Endothelial cell of umbilical vein (primary cell): ENCODE data around the gene AQP1. TPM values are rescaled to one million over a fixed set of nuclear protein-coding genes. Genes with fewer than 3 reads are reported as not detected.

Experiments
- BruUV-seq: library from RNA; stranded (reverse); fragments of 400-500 nt; replicated peaks from 2 replicates; lab custom pipeline; 2021; lab: Mats Ljungman, UMichigan
- CTCF ChIA-PET: fragments of 300-600, 350-600 bp; sonication (Branson Sonifier 250); formaldehyde crosslinking; loops from one replicate; lab custom pipeline; 2021; ENCODE audit warnings: antibody characterized with exemption, inconsistent platforms; lab: Charles Lee
- POLR2A ChIA-PET: fragments of 300-600, 350-600 bp; sonication (Branson Sonifier 250); formaldehyde crosslinking; loops from one replicate; lab custom pipeline; 2021; ENCODE audit warnings: antibody characterized with exemption, inconsistent platforms; lab: Charles Lee
- DNase-seq: peaks from one replicate; pipeline ENCODE4 v3.0.0-alpha.2; 2011; ENCODE audit warnings: low read depth, low spot score
- FAIRE-seq: peaks from 2 replicates; lab custom pipeline; 2011; peaks lifted over from hg19 to GRCh38; lab: Jason Lieb, UNC
- H2AFZ ChIP-seq: 2 replicates; pipeline ENCODE4 v1.6.0; 2012; ENCODE audit warnings: low read depth, low read length, control low read depth, inconsistent platforms
- H3K27ac ChIP-seq: 2 replicates; pipeline ENCODE4 v1.5.1; 2011; ENCODE audit warnings: low read depth, mild to moderate bottlenecking, control low read depth, low read length, moderate library complexity; ENCODE audit not compliant: insufficient read depth
- H3K27me3 ChIP-seq, 2 experiments: 2 replicates each; pipeline versions ENCODE4 v1.6.0 to v1.6.1; 2011; ENCODE audit warnings: low read length in 2 of 2, mixed read lengths in 1 of 2; ENCODE audit not compliant: control insufficient read depth in 2 of 2, insufficient read depth in 2 of 2
- H3K36me3 ChIP-seq, 2 experiments: 2 replicates in 1 of 2; 3 replicates in 1 of 2; pipeline ENCODE4 v1.5.1; 2011; ENCODE audit warnings: low read length in 2 of 2, mild to moderate bottlenecking in 1 of 2, moderate library complexity in 1 of 2; ENCODE audit not compliant: control insufficient read depth in 2 of 2, insufficient read depth in 2 of 2; ENCODE audit errors: extremely low read depth in 1 of 2
- H3K4me1 ChIP-seq: 3 replicates; pipeline ENCODE4 v1.5.1; 2011; ENCODE audit warnings: mild to moderate bottlenecking, low read length; ENCODE audit not compliant: control insufficient read depth, insufficient read depth; ENCODE audit errors: extremely low read depth
- H3K4me2 ChIP-seq: 2 replicates; pipeline ENCODE4 v1.6.1; 2011; ENCODE audit warnings: low read length, control low read depth, mixed read lengths; ENCODE audit not compliant: insufficient read depth
- H3K4me3 ChIP-seq, 3 experiments: fragments of 200-600 bp in 1 of 3; sonication (generic), shearing (Covaris generic) in 1 of 3; replicated peaks in 1 of 3; 2 replicates each; pipeline ENCODE4 v1.5.1; 2011 to 2016; ENCODE audit warnings: control low read depth in 3 of 3, low read length in 3 of 3, mild to moderate bottlenecking in 2 of 3, inconsistent platforms in 1 of 3, low read depth in 1 of 3, moderate library complexity in 1 of 3; ENCODE audit not compliant: insufficient read depth in 1 of 3
- H3K79me2 ChIP-seq: 2 replicates; pipeline ENCODE4 v1.6.0; 2012; ENCODE audit warnings: low read length, inconsistent platforms; ENCODE audit not compliant: control insufficient read depth, insufficient read depth
- H3K9ac ChIP-seq: replicated peaks from 2 replicates; pipeline ENCODE3; 2011; ENCODE audit warnings: low read length, control low read depth; ENCODE audit not compliant: insufficient read depth; ENCODE audit errors: extremely low read depth
- H3K9me1 ChIP-seq: replicated peaks from 3 replicates; pipeline ENCODE4 v1.6.0; 2011; ENCODE audit warnings: mild to moderate bottlenecking, low read length; ENCODE audit not compliant: control insufficient read depth, insufficient read depth; ENCODE audit errors: extremely low read depth
- H3K9me3 ChIP-seq: replicated peaks from 2 replicates; pipeline ENCODE4 v1.5.1; 2012; ENCODE audit warnings: low read length, inconsistent platforms; ENCODE audit not compliant: control insufficient read depth, insufficient read depth
- H4K20me1 ChIP-seq: replicated peaks from 2 replicates; pipeline ENCODE3; 2011; ENCODE audit warnings: mild to moderate bottlenecking, low read length; ENCODE audit not compliant: control insufficient read depth, insufficient read depth; ENCODE audit errors: extremely low read depth
- CTCF ChIP-seq, 2 donors: IDR thresholded peaks; 1 replicate in 1 of 2; 2 replicates in 1 of 2; pipeline ENCODE4 v1.5.1; 2011; ENCODE audit warnings: low read length in 2 of 2, mild to moderate bottlenecking in 2 of 2, moderate library complexity in 2 of 2, control low read depth in 1 of 2, inconsistent platforms in 1 of 2, low read depth in 1 of 2; ENCODE audit not compliant: insufficient read depth in 1 of 2; ENCODE audit errors: extremely low read depth in 1 of 2
- EZH2 ChIP-seq: IDR thresholded peaks from 2 replicates; pipeline ENCODE4 v1.6.1; 2012; ENCODE audit warnings: borderline replicate concordance, low read depth, mild to moderate bottlenecking, moderate library complexity, low read length, inconsistent platforms; ENCODE audit not compliant: severe bottlenecking
- FOS ChIP-seq: IDR thresholded peaks from 2 replicates; pipeline ENCODE4 v1.6.1; 2011; ENCODE audit warnings: mild to moderate bottlenecking, low read length, moderate library complexity, borderline replicate concordance; ENCODE audit not compliant: insufficient read depth
- GATA2 ChIP-seq: IDR thresholded peaks from 2 replicates; pipeline ENCODE4 v1.7.0; 2011; ENCODE audit warnings: low read depth, mild to moderate bottlenecking, moderate library complexity, mixed read lengths, low read length; ENCODE audit not compliant: insufficient read length, insufficient read depth
- JUN ChIP-seq: IDR thresholded peaks from 2 replicates; pipeline ENCODE4 v1.6.1; 2011; ENCODE audit warnings: borderline replicate concordance, low read depth; ENCODE audit not compliant: insufficient read length, insufficient read depth
- MAX ChIP-seq: IDR thresholded peaks from 2 replicates; pipeline ENCODE4 v1.6.1; 2011; ENCODE audit not compliant: insufficient read depth, insufficient read length
- MYC ChIP-seq: IDR thresholded peaks from one replicate; pipeline ENCODE4 v1.6.1; 2011; ENCODE audit warnings: mild to moderate bottlenecking, low read depth, low read length
- POLR2A ChIP-seq: IDR thresholded peaks from 2 replicates; pipeline ENCODE4 v1.6.1; 2012; ENCODE audit warnings: low read depth, mild to moderate bottlenecking, control low read depth, low read length
- POLR2AphosphoS5 ChIP-seq: IDR thresholded peaks from 2 replicates; pipeline ENCODE4 v1.6.1; 2012; ENCODE audit warnings: low read depth, mild to moderate bottlenecking, control low read depth, low read length, moderate library complexity; ENCODE audit not compliant: insufficient read depth
- dilution Hi-C: fragments of 300-500 bp; cut with MboI; formaldehyde crosslinking; loops from one replicate; pipeline ENCODE4 v1.15.0; 2019; ENCODE audit warnings: low sequenced_read_pairs; ENCODE audit not compliant: extremely low pct_ligation_motif_present
- intact Hi-C: fragments of 100-400 bp; cut with micrococcal nuclease; formaldehyde crosslinking; loops from one replicate; pipeline ENCODE4 v1.10.0; 2022
- polyA plus RNA-seq, 4 experiments: library from polyadenylated mRNA; depleted of rRNA in 3 of 4; stranded (reverse) in 3 of 4; unstranded in 1 of 4; fragments of >200 nt; gene quantifications; 2 replicates each; pipeline versions ENCODE4 v1.2.1 to v1.2.3, GENCODE V29; 2011 to 2012; ENCODE audit warnings: missing spikeins in 1 of 4
- total RNA-seq: library from RNA; stranded (reverse); gene quantifications from 2 replicates; pipeline ENCODE4 v1.2.3, GENCODE V29; 2021

The AQP1 gene
- total and polyA plus RNA-seq, 2 donors (not counting 3 experiments of a cell fraction or from before 2014, with no cell fraction given) = 11.7 to 15.9 TPM

GRCh38 chr7:30871655-30872054 lies 40.0 kb upstream of the AQP1 start:
- Histone ChIP-seq H3K9ac (no peak overlapping the region), H3K79me2 (no peaks in the 10 kb centered on the region), H3K9me3 (no peaks in the 10 kb centered on the region), H3K9me1 (no peaks in the 10 kb centered on the region), H3K36me3 (peaks cover 0 to 3% of the 10 kb centered on the region in 2 experiments), H3K27ac (no peak overlapping the region), H3K27me3 (no peaks in the 10 kb centered on the region), H3K4me3 (no peak overlapping the region), H3K4me2 (no peak overlapping the region), H4K20me1 (no peaks in the 10 kb centered on the region), H2AFZ (no peak overlapping the region), H3K4me1 (peaks cover 19% of the 10 kb centered on the region)
- FAIRE-seq (no peak), DNase-seq (no peak)
- dilution Hi-C loops = no loop called here
- intact Hi-C loops = no loop called here
- TF ChIP-seq MYC (no peak), POLR2AphosphoS5 (no peak), POLR2A (no peak), FOS (no peak), EZH2 (no peak), JUN (no peak), GATA2 (no peak), MAX (no peak), CTCF (IDR thresholded peaks at IDR 0.05; ENCODE audit: extremely low read depth in 1 of 2, insufficient read depth in 1 of 2, low read depth in 1 of 2, low read length in 2 of 2) (no peak)
- POLR2A ChIA-PET = no interaction called here
- CTCF ChIA-PET = no interaction called here
- BruUV-seq = no TSS peak
